Measurements from ENCODE around the gene NRXN3.

The NRXN3 gene

GRCh38 chr14:79162833-79163232 lies 992.7 kb downstream of the NRXN3 start:
- no peak overlapping the region for H3K27ac ChIP-seq (ENCODE audit: low read depth, low read length)
- H3K4me2 ChIP-seq (ENCODE audit: low read depth, low read length, poor library complexity, severe bottlenecking): no peak overlapping the region
- TF ChIP-seq EZH2phosphoT487 (conservative IDR thresholded peaks at IDR 0.05; ENCODE audit: low read length): no peak
- TF ChIP-seq CTCF (IDR thresholded peaks at IDR 0.05; ENCODE audit: insufficient read depth, low read length, poor library complexity, severe bottlenecking): no peak
- H3K27me3 ChIP-seq (ENCODE audit: low read length): no peaks in the 10 kb centered on the region
- H2AFZ ChIP-seq (ENCODE audit: low read depth, low read length, severe bottlenecking): no peak overlapping the region
- H3K79me2 ChIP-seq (ENCODE audit: insufficient read depth, low read length): no peaks in the 10 kb centered on the region
- no peaks in the 10 kb centered on the region for H4K20me1 ChIP-seq (ENCODE audit: low read depth, low read length)
- no peaks in the 10 kb centered on the region for H3F3A ChIP-seq (ENCODE audit: insufficient read depth)
- H3K9ac ChIP-seq (ENCODE audit: low read length): no peak overlapping the region
- no peaks in the 10 kb centered on the region for H3K36me3 ChIP-seq (ENCODE audit: low read length)
- H3K9me2 ChIP-seq (replicated peaks; ENCODE audit: insufficient read depth, low read length): no peaks in the 10 kb centered on the region
- no peak overlapping the region for H3K4me3 ChIP-seq (ENCODE audit: insufficient read depth, low read length, poor library complexity, severe bottlenecking)
- no peaks in the 10 kb centered on the region for H3K9me3 ChIP-seq (ENCODE audit: insufficient read depth, low read length)

GRCh38 chr14:79165471-79166090 lies 995.4 kb downstream of the NRXN3 start:
- no peak overlapping the region for H3K27ac ChIP-seq (ENCODE audit: low read depth, low read length)
- no peak for TF ChIP-seq CTCF (IDR thresholded peaks at IDR 0.05; ENCODE audit: insufficient read depth, low read length, poor library complexity, severe bottlenecking)
- no peak for TF ChIP-seq EZH2phosphoT487 (conservative IDR thresholded peaks at IDR 0.05; ENCODE audit: low read length)

GRCh38 chr14:79166171-79166570 lies 996.0 kb downstream of the NRXN3 start:
- Histone ChIP-seq H3K9me2 (replicated peaks; ENCODE audit: insufficient read depth, low read length) (no peaks in the 10 kb centered on the region), H3K9me3 (ENCODE audit: insufficient read depth, low read length) (no peaks in the 10 kb centered on the region), H3K9ac (ENCODE audit: low read length) (no peak overlapping the region), H3K27ac (ENCODE audit: low read depth, low read length) (no peak overlapping the region), H3K79me2 (ENCODE audit: insufficient read depth, low read length) (no peaks in the 10 kb centered on the region), H3F3A (ENCODE audit: insufficient read depth) (no peaks in the 10 kb centered on the region), H3K4me2 (ENCODE audit: low read depth, low read length, poor library complexity, severe bottlenecking) (no peak overlapping the region), H4K20me1 (ENCODE audit: low read depth, low read length) (no peaks in the 10 kb centered on the region), H3K4me3 (ENCODE audit: insufficient read depth, low read length, poor library complexity, severe bottlenecking) (no peak overlapping the region), H2AFZ (ENCODE audit: low read depth, low read length, severe bottlenecking) (no peak overlapping the region), H3K27me3 (ENCODE audit: low read length) (no peaks in the 10 kb centered on the region), H3K36me3 (ENCODE audit: low read length) (no peaks in the 10 kb centered on the region)
- TF ChIP-seq CTCF (IDR thresholded peaks at IDR 0.05; ENCODE audit: insufficient read depth, low read length, poor library complexity, severe bottlenecking): no peak
- TF ChIP-seq EZH2phosphoT487 (conservative IDR thresholded peaks at IDR 0.05; ENCODE audit: low read length): no peak

More at GRCh38 chr14:79165471-79166090, 995.4 kb downstream of the NRXN3 start:
- Histone ChIP-seq H3F3A (ENCODE audit: insufficient read depth) (no peaks in the 10 kb centered on the region), H3K36me3 (ENCODE audit: low read length) (no peaks in the 10 kb centered on the region), H3K9ac (ENCODE audit: low read length) (no peak overlapping the region), H4K20me1 (ENCODE audit: low read depth, low read length) (no peaks in the 10 kb centered on the region), H3K79me2 (ENCODE audit: insufficient read depth, low read length) (no peaks in the 10 kb centered on the region), H3K27me3 (ENCODE audit: low read length) (no peaks in the 10 kb centered on the region), H3K4me3 (ENCODE audit: insufficient read depth, low read length, poor library complexity, severe bottlenecking) (no peak overlapping the region), H2AFZ (ENCODE audit: low read depth, low read length, severe bottlenecking) (no peak overlapping the region), H3K9me2 (replicated peaks; ENCODE audit: insufficient read depth, low read length) (no peaks in the 10 kb centered on the region), H3K9me3 (ENCODE audit: insufficient read depth, low read length) (no peaks in the 10 kb centered on the region), H3K4me2 (ENCODE audit: low read depth, low read length, poor library complexity, severe bottlenecking) (no peak overlapping the region)
